K562 treated with DMSO at 1 percent for 12 hours (cell line): ENCODE measurements around the gene ATP5F1D. TPM values are rescaled to one million over a fixed set of nuclear protein-coding genes. Genes with fewer than 3 reads are reported as not detected.

Source experiments
- total RNA-seq: library from RNA; unstranded; fragments of 300-600 nt; gene quantifications from 2 replicates; pipeline ENCODE4 v1.2.3, GENCODE V29; 2022; ENCODE audit not compliant: insufficient read depth

Gene ATP5F1D
- total RNA-seq: 293 and 447 TPM in 2 replicates

GRCh38 chr19:1241417-1242095 is at the start of gene ATP5F1D:
Gene ATP5F1D (plus strand): TSS chr19:1241751. CDS start chr19:1241851, 100 bp downstream.

GRCh38 chr19:1205114-1206099 is 36.1 kb upstream of the ATP5F1D start, which contains the start of gene STK11:
Gene STK11 (plus strand): TSS chr19:1205778. CDS start chr19:1206914, 1,136 bp downstream.

GRCh38 chr19:1237754-1238368 is 3.7 kb upstream of the ATP5F1D start, which contains the start of gene CBARP:
Gene CBARP (minus strand): TSS chr19:1238005. CDS start chr19:1236100, 1,905 bp downstream.

GRCh38 chr19:1248139-1248785 is 6.7 kb downstream of the ATP5F1D start, which contains the start of gene MIDN:
Gene MIDN (plus strand): TSS chr19:1248583. CDS start chr19:1250297, 1,714 bp downstream.

GRCh38 chr19:1269065-1269477 is 27.5 kb downstream of the ATP5F1D start, which contains the start of gene CIRBP:
Gene CIRBP (plus strand): TSS chr19:1269332. CDS start chr19:1270934, 1,602 bp downstream.

GRCh38 chr19:1275260-1275975 is 33.9 kb downstream of the ATP5F1D start, which contains the start of gene FAM174C:
Gene FAM174C (plus strand): TSS chr19:1275530. CDS start chr19:1275550, 20 bp downstream.

GRCh38 chr19:1285737-1286360 is 44.3 kb downstream of the ATP5F1D start, which contains the start of gene EFNA2:
Gene EFNA2 (plus strand): TSS chr19:1285873. CDS start chr19:1286169, 296 bp downstream.

Other genes starting within 250 kb of the ATP5F1D start
- gene GRIN3B, start 241.3 kb upstream of the ATP5F1D start, total RNA-seq: 0.59 TPM in 1 of 2 replicates, not detected in the other
- gene TMEM259, start 220.6 kb upstream of the ATP5F1D start, total RNA-seq: 149 and 231 TPM in 2 replicates
- gene RNU6-2, start 220.2 kb upstream of the ATP5F1D start, total RNA-seq: not detected in 2 replicates
- 72.3 and 126 TPM in 2 replicates for gene CNN2, start 215.1 kb upstream of the ATP5F1D start, total RNA-seq
- gene ABCA7, start 201.6 kb upstream of the ATP5F1D start, total RNA-seq: 33.8 and 70.2 TPM in 2 replicates
- 12.9 and 15.4 TPM in 2 replicates for gene ARHGAP45, start 174.6 kb upstream of the ATP5F1D start, total RNA-seq
- 194 and 270 TPM in 2 replicates for gene POLR2E, start 146.4 kb upstream of the ATP5F1D start, total RNA-seq
- 819 and 1,195 TPM in 2 replicates for gene GPX4, start 137.8 kb upstream of the ATP5F1D start, total RNA-seq
- gene SBNO2, start 67.5 kb upstream of the ATP5F1D start, total RNA-seq: 23.7 and 35.0 TPM in 2 replicates
- 110 and 120 TPM in 2 replicates for gene STK11, start 36.0 kb upstream of the ATP5F1D start, total RNA-seq
- 5.0 and 7.4 TPM in 2 replicates for gene CBARP, start 3.7 kb upstream of the ATP5F1D start, total RNA-seq
- 28.3 and 68.2 TPM in 2 replicates for gene MIDN, start 6.8 kb downstream of the ATP5F1D start, total RNA-seq
- 119 and 138 TPM in 2 replicates for gene CIRBP, start 27.6 kb downstream of the ATP5F1D start, total RNA-seq
- 61.8 and 96.0 TPM in 2 replicates for gene FAM174C, start 33.8 kb downstream of the ATP5F1D start, total RNA-seq
- not detected in 2 replicates for gene EFNA2, start 44.1 kb downstream of the ATP5F1D start, total RNA-seq
- 307 and 468 TPM in 2 replicates for gene NDUFS7, start 142.2 kb downstream of the ATP5F1D start, total RNA-seq
- 43.2 and 56.4 TPM in 2 replicates for gene GAMT, start 159.8 kb downstream of the ATP5F1D start, total RNA-seq
- 92.5 and 122 TPM in 2 replicates for gene DAZAP1, start 165.8 kb downstream of the ATP5F1D start, total RNA-seq
- gene RPS15, start 196.6 kb downstream of the ATP5F1D start, total RNA-seq: 5,123 and 6,382 TPM in 2 replicates
- gene APC2, start 208.4 kb downstream of the ATP5F1D start, total RNA-seq: 1.0 TPM in 1 of 2 replicates, not detected in the other
- gene C19orf25, start 237.5 kb downstream of the ATP5F1D start, total RNA-seq: 30.4 and 46.1 TPM in 2 replicates
- gene PCSK4, start 248.6 kb downstream of the ATP5F1D start, total RNA-seq: 3.8 TPM in 2 replicates
- gene REEP6, start 249.4 kb downstream of the ATP5F1D start, total RNA-seq: 45.7 and 46.9 TPM in 2 replicates